Measurements from ENCODE around the gene SET. TPM values are rescaled to one million over a fixed set of nuclear protein-coding genes. Genes with fewer than 3 reads are reported as not detected.

Gene SET
- total and polyA plus RNA-seq, 2 of the 13 experiments (the other 11 are each of a cell fraction or from before 2014, with no cell fraction given), result 94.2 to 611 TPM

DNA sequence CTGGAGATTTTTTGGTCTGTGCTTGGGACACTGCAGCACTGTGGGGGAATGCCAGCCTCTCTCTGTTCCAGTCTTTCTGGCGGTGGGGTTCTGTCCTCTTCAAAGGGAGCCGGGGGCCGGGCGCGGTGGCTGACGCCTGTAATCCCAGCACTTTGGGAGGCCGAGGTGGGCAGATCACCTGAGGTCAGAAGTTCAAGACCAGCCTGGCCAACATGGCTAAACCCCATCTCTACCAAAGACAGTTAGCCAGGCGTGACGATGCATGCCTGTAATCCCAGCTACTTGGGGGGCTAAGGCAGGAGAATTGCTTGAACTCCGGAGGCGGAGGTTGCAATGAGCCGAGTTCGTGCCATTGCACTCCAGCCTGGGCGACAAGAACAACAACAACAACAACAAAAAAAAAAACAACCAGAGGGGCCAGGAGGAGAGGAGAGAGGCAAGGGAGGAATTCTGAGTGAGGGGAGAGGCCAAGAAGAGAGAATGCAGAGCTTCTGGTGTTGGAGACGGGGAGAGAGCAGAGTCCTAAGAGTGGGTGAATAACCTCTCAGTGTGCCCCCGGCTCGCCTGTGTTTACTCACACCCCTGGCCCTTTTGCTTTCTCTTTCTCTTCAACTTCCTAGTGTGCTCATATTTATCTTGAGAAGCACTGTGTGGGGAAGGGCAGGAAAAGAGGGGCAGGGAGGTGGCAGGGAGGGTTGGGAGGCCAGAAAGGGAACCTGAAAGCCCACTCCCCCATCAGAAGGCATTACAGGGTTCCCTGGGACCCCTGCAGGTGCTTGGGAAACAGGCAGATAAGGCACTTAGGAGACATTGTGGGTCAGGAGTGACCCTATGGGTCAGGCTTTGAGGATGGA is 3.2 kb upstream of the SET start (continued):
- TF ChIP-seq, protein P1, sequence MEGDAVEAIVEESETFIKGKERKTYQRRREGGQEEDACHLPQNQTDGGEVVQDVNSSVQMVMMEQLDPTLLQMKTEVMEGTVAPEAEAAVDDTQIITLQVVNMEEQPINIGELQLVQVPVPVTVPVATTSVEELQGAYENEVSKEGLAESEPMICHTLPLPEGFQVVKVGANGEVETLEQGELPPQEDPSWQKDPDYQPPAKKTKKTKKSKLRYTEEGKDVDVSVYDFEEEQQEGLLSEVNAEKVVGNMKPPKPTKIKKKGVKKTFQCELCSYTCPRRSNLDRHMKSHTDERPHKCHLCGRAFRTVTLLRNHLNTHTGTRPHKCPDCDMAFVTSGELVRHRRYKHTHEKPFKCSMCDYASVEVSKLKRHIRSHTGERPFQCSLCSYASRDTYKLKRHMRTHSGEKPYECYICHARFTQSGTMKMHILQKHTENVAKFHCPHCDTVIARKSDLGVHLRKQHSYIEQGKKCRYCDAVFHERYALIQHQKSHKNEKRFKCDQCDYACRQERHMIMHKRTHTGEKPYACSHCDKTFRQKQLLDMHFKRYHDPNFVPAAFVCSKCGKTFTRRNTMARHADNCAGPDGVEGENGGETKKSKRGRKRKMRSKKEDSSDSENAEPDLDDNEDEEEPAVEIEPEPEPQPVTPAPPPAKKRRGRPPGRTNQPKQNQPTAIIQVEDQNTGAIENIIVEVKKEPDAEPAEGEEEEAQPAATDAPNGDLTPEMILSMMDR (CRISPR knock-in tag; IDR thresholded peaks at IDR 0.05), result 0 out of 2 replicates have a peak, but pooled peaks have one; percentile 8
- TF ChIP-seq WIZ (CRISPR knock-in tag; IDR thresholded peaks at IDR 0.05) (no peak), RFXANK (CRISPR knock-in tag; IDR thresholded peaks at IDR 0.05) (no peak), SIX4 (CRISPR knock-in tag; IDR thresholded peaks at IDR 0.05) (no peak), RARA (CRISPR knock-in tag; IDR thresholded peaks at IDR 0.05) (0 out of 2 replicates have a peak, but pooled peaks have one; percentile 6), RXRB (CRISPR knock-in tag; IDR thresholded peaks at IDR 0.05; ENCODE audit: borderline replicate concordance) (0 out of 2 replicates have a peak, but pooled peaks have one; percentile 16), PATZ1 (CRISPR knock-in tag; IDR thresholded peaks at IDR 0.05) (peak; percentile 51; the same call in 1 of the 2 replicates), HDAC6 (IDR thresholded peaks at IDR 0.05; ENCODE audit: low read depth, low read length) (no peak), ZNF710 (CRISPR knock-in tag; IDR thresholded peaks at IDR 0.05; ENCODE audit: borderline replicate concordance) (0 out of 2 replicates have a peak, but pooled peaks have one; percentile 25)
- TF ChIP-seq, protein P2, sequence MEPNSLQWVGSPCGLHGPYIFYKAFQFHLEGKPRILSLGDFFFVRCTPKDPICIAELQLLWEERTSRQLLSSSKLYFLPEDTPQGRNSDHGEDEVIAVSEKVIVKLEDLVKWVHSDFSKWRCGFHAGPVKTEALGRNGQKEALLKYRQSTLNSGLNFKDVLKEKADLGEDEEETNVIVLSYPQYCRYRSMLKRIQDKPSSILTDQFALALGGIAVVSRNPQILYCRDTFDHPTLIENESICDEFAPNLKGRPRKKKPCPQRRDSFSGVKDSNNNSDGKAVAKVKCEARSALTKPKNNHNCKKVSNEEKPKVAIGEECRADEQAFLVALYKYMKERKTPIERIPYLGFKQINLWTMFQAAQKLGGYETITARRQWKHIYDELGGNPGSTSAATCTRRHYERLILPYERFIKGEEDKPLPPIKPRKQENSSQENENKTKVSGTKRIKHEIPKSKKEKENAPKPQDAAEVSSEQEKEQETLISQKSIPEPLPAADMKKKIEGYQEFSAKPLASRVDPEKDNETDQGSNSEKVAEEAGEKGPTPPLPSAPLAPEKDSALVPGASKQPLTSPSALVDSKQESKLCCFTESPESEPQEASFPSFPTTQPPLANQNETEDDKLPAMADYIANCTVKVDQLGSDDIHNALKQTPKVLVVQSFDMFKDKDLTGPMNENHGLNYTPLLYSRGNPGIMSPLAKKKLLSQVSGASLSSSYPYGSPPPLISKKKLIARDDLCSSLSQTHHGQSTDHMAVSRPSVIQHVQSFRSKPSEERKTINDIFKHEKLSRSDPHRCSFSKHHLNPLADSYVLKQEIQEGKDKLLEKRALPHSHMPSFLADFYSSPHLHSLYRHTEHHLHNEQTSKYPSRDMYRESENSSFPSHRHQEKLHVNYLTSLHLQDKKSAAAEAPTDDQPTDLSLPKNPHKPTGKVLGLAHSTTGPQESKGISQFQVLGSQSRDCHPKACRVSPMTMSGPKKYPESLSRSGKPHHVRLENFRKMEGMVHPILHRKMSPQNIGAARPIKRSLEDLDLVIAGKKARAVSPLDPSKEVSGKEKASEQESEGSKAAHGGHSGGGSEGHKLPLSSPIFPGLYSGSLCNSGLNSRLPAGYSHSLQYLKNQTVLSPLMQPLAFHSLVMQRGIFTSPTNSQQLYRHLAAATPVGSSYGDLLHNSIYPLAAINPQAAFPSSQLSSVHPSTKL (CRISPR knock-in tag; IDR thresholded peaks at IDR 0.05), result 0 out of 2 replicates have a peak, but pooled peaks have one; percentile 13
- TF ChIP-seq, protein P3, sequence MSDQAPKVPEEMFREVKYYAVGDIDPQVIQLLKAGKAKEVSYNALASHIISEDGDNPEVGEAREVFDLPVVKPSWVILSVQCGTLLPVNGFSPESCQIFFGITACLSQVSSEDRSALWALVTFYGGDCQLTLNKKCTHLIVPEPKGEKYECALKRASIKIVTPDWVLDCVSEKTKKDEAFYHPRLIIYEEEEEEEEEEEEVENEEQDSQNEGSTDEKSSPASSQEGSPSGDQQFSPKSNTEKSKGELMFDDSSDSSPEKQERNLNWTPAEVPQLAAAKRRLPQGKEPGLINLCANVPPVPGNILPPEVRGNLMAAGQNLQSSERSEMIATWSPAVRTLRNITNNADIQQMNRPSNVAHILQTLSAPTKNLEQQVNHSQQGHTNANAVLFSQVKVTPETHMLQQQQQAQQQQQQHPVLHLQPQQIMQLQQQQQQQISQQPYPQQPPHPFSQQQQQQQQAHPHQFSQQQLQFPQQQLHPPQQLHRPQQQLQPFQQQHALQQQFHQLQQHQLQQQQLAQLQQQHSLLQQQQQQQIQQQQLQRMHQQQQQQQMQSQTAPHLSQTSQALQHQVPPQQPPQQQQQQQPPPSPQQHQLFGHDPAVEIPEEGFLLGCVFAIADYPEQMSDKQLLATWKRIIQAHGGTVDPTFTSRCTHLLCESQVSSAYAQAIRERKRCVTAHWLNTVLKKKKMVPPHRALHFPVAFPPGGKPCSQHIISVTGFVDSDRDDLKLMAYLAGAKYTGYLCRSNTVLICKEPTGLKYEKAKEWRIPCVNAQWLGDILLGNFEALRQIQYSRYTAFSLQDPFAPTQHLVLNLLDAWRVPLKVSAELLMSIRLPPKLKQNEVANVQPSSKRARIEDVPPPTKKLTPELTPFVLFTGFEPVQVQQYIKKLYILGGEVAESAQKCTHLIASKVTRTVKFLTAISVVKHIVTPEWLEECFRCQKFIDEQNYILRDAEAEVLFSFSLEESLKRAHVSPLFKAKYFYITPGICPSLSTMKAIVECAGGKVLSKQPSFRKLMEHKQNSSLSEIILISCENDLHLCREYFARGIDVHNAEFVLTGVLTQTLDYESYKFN (CRISPR knock-in tag; conservative IDR thresholded peaks at IDR 0.05), result peak; percentile 44; the same call in 1 of the 2 replicates
- TF ChIP-seq, protein P4, sequence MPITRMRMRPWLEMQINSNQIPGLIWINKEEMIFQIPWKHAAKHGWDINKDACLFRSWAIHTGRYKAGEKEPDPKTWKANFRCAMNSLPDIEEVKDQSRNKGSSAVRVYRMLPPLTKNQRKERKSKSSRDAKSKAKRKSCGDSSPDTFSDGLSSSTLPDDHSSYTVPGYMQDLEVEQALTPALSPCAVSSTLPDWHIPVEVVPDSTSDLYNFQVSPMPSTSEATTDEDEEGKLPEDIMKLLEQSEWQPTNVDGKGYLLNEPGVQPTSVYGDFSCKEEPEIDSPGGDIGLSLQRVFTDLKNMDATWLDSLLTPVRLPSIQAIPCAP (CRISPR knock-in tag; IDR thresholded peaks at IDR 0.05; ENCODE audit: low read depth), result 0 out of 2 replicates have a peak, but pooled peaks have one; percentile 36
